GM18909 (cell line): ENCODE results near the gene SOD2.
"Not testable (repeated sequence)": the region's sequence is repeated elsewhere in the genome, so short reads cannot be mapped to it uniquely, and the experiment has no call there.

Source experiments
- ATAC-seq: cut with Tn5 transposase; IDR thresholded peaks from one replicate; pipeline ENCODE4 v1.9.1; 2021; ENCODE audit warnings: mild to moderate bottlenecking; ENCODE audit not compliant: unreplicated experiment, poor library complexity

SOD2 gene

DNA sequence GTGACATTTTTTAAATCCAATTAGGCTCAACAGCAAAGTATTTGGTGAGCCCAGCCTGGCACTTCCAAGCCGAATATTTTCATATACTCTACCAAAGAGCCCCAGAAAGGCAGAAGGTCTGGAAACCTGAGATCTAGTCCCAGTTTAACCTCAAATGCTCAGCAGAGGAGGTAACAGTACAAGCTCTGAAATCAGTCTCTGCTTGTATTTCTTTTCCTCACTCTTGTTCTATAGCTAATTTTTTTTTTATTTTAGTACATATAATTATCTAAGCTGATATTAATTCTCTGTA lies 9.1 kb downstream of the SOD2 start:
- no peak for ATAC-seq

- ATAC-seq = no peak
These were observed 10.2 kb downstream of the SOD2 start for GRCh38 chr6:159682810-159683209.

DNA sequence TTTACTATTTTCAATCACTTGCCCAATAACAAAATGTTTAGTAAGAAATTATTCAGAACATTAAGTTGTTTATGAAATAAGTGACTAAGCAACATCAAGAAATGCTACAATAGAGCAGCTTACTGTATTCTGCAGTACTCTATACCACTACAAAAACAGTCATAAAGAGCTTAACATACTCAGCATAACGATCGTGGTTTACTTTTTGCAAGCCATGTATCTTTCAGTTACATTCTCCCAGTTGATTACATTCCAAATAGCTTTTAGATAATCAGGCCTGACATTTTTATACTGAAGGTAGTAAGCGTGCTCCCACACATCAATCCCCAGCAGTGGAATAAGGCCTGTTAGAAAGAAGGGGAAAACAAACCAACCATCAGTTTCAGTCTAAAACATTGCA lies 10.7 kb downstream of the SOD2 start:
- no peak for ATAC-seq

GRCh38 chr6:159681191-159681880 lies 11.7 kb downstream of the SOD2 start:
- no peak for ATAC-seq

DNA sequence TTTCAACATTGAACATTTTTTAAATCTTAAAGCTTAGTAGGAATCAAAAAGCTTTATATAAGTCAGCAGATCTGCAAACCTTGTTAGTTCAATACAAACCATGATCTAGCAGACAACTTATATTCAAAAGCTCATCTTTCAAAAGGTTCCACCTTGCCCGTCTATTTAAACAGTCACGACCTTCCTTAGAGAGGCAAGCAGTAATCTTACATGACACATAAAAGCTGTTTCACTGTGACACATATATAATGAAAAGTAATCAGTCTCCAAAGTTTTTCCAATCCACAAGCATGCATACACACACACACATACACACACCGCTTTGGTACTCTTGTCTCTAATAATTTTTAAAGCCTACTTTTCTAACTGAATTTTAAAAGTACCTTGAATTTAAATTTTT lies 12.9 kb downstream of the SOD2 start:
- no peak for ATAC-seq

GRCh38 chr6:159679091-159680077 lies 13.7 kb downstream of the SOD2 start:
- no peak for ATAC-seq

GRCh38 chr6:159678574-159678973 lies 14.5 kb downstream of the SOD2 start:
- no peak for ATAC-seq

- ATAC-seq = no peak
These were observed 15.4 kb downstream of the SOD2 start for GRCh38 chr6:159677506-159678165.

- ATAC-seq = no peak
These were observed 16.0 kb downstream of the SOD2 start for GRCh38 chr6:159676890-159677505.

DNA sequence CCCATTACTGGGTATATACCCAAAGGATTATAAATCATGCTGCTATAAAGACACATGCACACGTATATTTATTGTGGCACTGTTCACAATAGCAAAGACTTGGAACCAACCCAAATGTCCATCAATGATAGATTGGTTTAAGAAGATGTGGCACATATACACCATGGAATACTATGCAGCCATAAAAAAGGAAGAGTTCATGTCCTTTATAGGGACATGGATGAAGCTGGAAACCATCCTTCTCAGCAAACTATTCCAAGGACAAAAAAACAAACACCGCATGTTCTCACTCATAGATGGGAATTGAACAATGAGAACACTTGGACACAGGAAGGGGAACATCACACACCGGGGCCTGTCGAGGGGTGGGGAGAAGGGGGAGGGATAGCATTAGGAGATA lies 16.8 kb downstream of the SOD2 start:
- not testable (repeated sequence) for ATAC-seq

DNA sequence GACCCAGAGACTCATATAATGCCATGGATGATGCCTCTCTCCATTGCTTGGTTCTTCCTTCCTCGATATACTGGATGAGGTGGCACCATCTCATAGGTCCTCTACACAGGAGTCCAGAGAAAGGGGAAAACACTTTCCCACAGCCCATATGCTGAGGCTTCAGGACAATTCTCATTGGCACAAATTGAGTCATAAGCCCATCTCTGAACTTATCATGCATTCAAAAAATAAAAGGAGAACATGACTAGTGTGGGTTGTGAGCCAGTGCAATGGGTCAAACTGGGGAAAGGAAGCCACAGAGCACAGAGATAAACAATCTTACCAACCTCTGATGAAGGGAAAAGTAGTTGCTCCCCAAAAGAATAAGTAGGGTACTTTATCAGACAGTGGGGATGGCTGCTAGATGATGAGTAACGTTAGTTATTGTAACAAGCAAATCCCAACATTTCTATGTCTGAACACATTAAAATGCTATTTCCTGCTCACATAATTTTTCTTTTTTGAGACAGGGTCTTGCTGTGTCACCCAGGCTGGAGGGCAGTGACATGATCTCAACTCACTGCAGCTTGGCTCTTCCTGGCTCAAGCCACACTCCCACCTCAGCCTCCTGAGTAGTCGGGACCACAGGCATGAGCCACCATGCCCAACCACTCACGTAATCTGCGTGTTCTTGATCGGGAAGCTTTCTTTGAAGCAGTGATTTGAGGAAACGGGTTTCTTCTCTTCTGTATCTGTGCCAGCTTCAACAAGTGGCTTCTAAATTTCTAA lies 27.0 kb downstream of the SOD2 start:
- no peak for ATAC-seq

GRCh38 chr6:159663368-159663889 lies 29.6 kb downstream of the SOD2 start:
- ATAC-seq = not testable (repeated sequence)

DNA sequence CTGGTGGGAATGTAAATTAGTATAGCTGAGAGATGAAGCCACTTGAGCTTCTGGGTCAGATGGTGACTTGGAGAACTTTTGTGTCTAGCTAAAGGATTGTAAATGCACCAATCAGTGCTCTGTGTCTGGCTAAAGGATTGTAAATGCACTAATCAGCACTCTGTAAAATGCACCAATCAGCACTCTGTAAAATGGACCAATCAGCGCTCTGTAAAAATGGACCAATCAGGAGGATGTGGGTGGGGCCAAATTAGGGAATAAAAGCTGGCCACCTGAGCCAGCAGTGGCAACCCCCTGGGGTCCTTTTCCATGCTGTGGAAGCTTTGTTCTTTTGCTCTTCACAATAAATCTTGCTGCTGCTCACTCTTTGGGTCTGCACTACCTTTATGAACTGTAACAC lies 31.1 kb downstream of the SOD2 start:
- ATAC-seq = not testable (repeated sequence)

DNA sequence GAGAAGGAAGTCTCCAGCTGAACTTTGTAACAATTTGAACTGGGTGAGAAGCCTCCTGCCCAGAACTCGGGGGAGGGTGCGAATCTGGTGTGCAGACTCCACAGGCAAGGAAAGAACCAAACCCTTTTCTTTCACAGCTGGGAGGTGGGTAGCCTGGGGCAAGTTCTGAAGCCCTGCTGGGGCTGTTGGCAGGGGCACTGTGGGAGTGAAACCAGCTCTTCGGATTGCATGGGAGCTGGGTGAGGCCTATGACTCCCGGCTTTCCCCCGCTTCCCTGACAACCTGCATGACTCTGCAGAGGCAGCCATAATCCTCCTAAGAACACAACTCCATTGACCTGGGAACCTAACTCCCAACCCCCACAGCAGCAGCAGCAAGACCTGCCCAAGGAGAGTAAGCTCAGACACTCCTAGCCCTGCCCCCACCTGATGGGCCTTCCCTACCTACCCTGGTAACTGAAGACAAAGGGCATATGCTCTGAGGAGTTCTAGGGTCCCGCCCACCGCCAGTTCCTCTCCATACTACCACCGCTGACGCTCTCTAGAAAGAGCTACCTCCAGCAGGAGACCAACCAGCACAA lies 37.5 kb downstream of the SOD2 start:
- no peak for ATAC-seq

DNA sequence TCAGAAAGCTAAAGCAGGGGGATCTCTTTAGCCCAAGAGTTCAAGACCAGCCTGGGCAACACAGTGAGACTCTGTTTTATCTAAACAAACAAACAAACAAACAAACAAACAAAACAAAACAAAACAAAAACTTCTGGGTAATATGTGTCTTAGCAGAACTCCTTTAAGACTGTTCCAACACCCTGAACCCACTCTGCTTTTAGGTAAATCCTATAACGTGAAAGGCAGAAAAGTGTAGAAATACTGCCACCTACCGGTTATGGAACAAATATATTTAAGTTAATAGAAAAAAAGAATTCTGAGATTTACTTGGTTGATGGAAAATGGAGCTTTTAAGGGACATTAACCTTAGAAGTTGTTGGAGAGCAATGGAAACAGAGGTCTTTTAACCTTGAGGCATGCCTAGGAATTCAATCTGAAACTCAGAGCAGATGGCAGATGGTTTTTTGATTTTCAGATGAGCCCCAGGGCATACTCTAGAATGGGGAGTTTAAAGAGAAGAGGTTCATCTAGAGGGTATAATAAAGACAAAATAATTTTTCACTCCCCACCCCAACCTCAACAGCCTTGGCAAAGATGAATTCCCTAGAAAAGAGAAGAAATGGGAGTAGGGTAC lies 38.5 kb downstream of the SOD2 start:
- no peak for ATAC-seq

DNA sequence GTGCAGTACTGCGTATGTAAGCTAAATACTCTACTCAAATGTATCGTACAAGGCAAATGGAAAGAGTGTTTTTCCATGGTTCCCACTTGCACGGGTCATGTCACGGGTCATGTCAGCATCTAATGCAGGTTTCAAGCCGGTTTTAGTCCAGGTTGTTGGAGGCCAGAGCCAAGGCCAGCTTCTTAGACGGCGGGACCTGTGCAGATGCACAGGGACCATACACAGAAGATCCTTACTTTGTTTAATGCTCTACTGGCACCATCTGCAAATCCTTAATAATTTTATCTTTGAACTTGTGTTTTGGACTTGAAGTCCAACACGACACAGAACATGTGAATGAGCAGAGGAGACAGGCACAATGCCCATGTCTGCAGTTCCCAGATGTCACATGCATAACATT lies 42.7 kb downstream of the SOD2 start:
- ATAC-seq = no peak

GRCh38 chr6:159649441-159649840 lies 43.6 kb downstream of the SOD2 start:
- no peak for ATAC-seq

- ATAC-seq = peak; percentile 99
These were observed 46.3 kb downstream of the SOD2 start for GRCh38 chr6:159646733-159647132.

DNA sequence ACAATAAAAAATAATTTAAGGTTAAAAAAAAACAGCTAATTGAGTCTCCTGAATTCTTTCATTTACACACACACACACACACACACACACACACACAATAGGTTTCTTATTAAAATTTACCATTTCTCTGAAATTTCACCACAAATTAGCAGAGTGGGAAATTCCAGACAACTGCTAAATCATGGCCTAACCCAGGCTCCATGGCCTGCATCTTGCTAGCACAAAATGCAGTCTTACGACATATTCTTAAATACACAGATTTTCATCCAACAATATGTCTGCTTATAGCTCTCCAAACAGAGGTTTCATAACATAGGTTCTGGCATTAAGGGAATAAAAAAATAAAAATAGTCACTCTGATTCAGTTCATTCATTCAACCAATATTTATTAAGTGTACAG lies 46.9 kb downstream of the SOD2 start:
- ATAC-seq = no peak
